Activated T-cell treated with anti-CD3 and anti-CD28 coated beads, Interleukin-2, amount 50 U/mL, for 4 hours (primary cell): ENCODE measurements around the gene FBXO4. TPM values are rescaled to one million over a fixed set of nuclear protein-coding genes. Genes with fewer than 3 reads are reported as not detected.
"Not testable (repeated sequence)": the region's sequence is repeated elsewhere in the genome, so short reads cannot be mapped to it uniquely, and the experiment has no call there.

Source experiments
- ATAC-seq, 2 donors: fragments of 200-7000 bp; cut with Tn5 transposase; one replicate each; pipeline ENCODE4 v1.10.0; 2021
- DNase-seq: peaks from one replicate; pipeline ENCODE4 v3.0.0-alpha.2; 2020
- H3K27me3 Mint-ChIP-seq: one replicate; pipeline ENCODE4 v1.8.0; 2021; ENCODE audit warnings: low read depth, mixed read lengths
- H3K36me3 Mint-ChIP-seq: one replicate; pipeline ENCODE4 v1.8.0; 2022; ENCODE audit warnings: mixed read lengths; ENCODE audit not compliant: insufficient read depth
- H3K4me1 Mint-ChIP-seq: one replicate; pipeline ENCODE4 v1.8.0; 2021; ENCODE audit warnings: low read depth, mixed read lengths
- H3K4me3 Mint-ChIP-seq: one replicate; pipeline ENCODE4 v1.8.0; 2021; ENCODE audit warnings: mild to moderate bottlenecking, moderate library complexity, mixed read lengths
- H3K9me3 Mint-ChIP-seq: one replicate; pipeline ENCODE4 v1.8.0; 2021; ENCODE audit warnings: mixed read lengths
- total RNA-seq, 3 donors: library from RNA; stranded (reverse); gene quantifications; one replicate each; pipeline ENCODE4 v1.2.1, GENCODE V29; 2021

The FBXO4 gene
- total RNA-seq, 3 donors from 2014 or later = 13.1 to 15.6 (median 13.7) TPM

GRCh38 chr5:41982858-41983257 lies 57.8 kb downstream of the FBXO4 start:
- not testable (repeated sequence) for ATAC-seq, DNase-seq, H3K4me1 Mint-ChIP-seq, H3K36me3 Mint-ChIP-seq, H3K4me3 Mint-ChIP-seq, H3K9me3 Mint-ChIP-seq
- peaks cover 21% of the 10 kb centered on the region for H3K27me3 Mint-ChIP-seq

GRCh38 chr5:41983284-41983683 lies 58.2 kb downstream of the FBXO4 start:
- ATAC-seq (no peak), DNase-seq (no peak)
- Mint-ChIP-seq H3K4me1 (no peaks in the 10 kb centered on the region), H3K36me3 (no peaks in the 10 kb centered on the region), H3K27me3 (peaks cover 23% of the 10 kb centered on the region), H3K9me3 (peaks cover 6% of the 10 kb centered on the region), H3K4me3 (no peak overlapping the region)

- ATAC-seq = no peak
- DNase-seq = no peak
- H3K4me1 Mint-ChIP-seq = no peaks in the 10 kb centered on the region
- no peak overlapping the region for H3K4me3 Mint-ChIP-seq
- H3K9me3 Mint-ChIP-seq = peaks cover 6% of the 10 kb centered on the region
- H3K27me3 Mint-ChIP-seq = peaks cover 36% of the 10 kb centered on the region
- no peaks in the 10 kb centered on the region for H3K36me3 Mint-ChIP-seq
Measured at GRCh38 chr5:41985945-41986695, 61.0 kb downstream of the FBXO4 start.

Other genes starting within 250 kb of the FBXO4 start
- 10 to 100 TPM; 77.8 to 96.1 (median 89.7) TPM for gene OXCT1, start 54.9 kb upstream of the FBXO4 start, total RNA-seq
- gene RIMOC1, start 20.9 kb upstream of the FBXO4 start, total RNA-seq = 10 to 100 TPM; 30.0 to 32.9 (median 32.7) TPM